ENCODE data around the gene DFFB.
A peak's percentile ranks its signal among the peaks of the same experiment; 100 is the strongest.

- TF ChIP-seq CTCF (conservative IDR thresholded peaks at IDR 0.05 in 1 of 2, IDR thresholded peaks at IDR 0.05 in 1 of 2; ENCODE audit: low read depth in 1 of 2, low read length in 2 of 2), result peak in 1 of 2 donors; percentile 9
- no peak for TF ChIP-seq EZH2 (IDR thresholded peaks at IDR 0.05; ENCODE audit: low read length, missing control alignments)
These were observed 12.6 kb downstream of the DFFB start for GRCh38 chr1:3869751-3870301.

Measured in fibroblast of lung (primary cell).